Right atrium auricular region (tissue), 2 donors: ENCODE data around the gene C1orf210. TPM values are rescaled to one million over a fixed set of nuclear protein-coding genes. Genes with fewer than 3 reads are reported as not detected.

Source experiments
- DNase-seq: peaks from one replicate; pipeline ENCODE4 v3.0.0-alpha.2; 2019; ENCODE audit warnings: low spot score
- H3K27ac ChIP-seq, 2 donors: fragments of 200-600 bp; sonication (generic); 1 replicate in 1 of 2; 2 replicates in 1 of 2; pipeline ENCODE4 v1.5.1; 2016 to 2019
- H3K27me3 ChIP-seq, 2 donors: fragments of 200-600 bp; sonication (generic); one replicate each; pipeline versions ENCODE4 v1.5.1 to v1.6.0; 2017 to 2019
- H3K36me3 ChIP-seq: fragments of 200-600 bp; sonication (generic); one replicate; pipeline ENCODE4 v1.5.1; 2016
- H3K4me1 ChIP-seq, 2 donors: fragments of 200-600 bp; sonication (generic); one replicate each; pipeline versions ENCODE4 v1.5.1 to v1.6.0; 2017 to 2019
- H3K4me3 ChIP-seq, 2 donors: fragments of 200-600 bp; sonication (generic); 1 replicate in 1 of 2; 2 replicates in 1 of 2; pipeline ENCODE4 v1.5.1; 2017 to 2019; ENCODE audit warnings: mild to moderate bottlenecking in 1 of 2, moderate library complexity in 1 of 2
- H3K9me3 ChIP-seq, 2 donors: fragments of 200-600 bp; sonication (generic); one replicate each; pipeline ENCODE4 v1.5.1; 2019
- total RNA-seq, 2 donors: library from RNA; depleted of rRNA; stranded (reverse); fragments of >200 nt; gene quantifications; one replicate each; pipeline ENCODE4 v1.1.0, GENCODE V29; 2016
- TF ChIP-seq, protein P1 (sequence below), 2 donors: fragments of 200-600 bp; sonication (generic); IDR thresholded peaks; one replicate each; pipeline ENCODE4 v1.5.1; 2019; ENCODE audit warnings: antibody characterized with exemption in 2 of 2

The C1orf210 gene
- total RNA-seq, 2 donors from 2014 or later: not detected

DNA sequence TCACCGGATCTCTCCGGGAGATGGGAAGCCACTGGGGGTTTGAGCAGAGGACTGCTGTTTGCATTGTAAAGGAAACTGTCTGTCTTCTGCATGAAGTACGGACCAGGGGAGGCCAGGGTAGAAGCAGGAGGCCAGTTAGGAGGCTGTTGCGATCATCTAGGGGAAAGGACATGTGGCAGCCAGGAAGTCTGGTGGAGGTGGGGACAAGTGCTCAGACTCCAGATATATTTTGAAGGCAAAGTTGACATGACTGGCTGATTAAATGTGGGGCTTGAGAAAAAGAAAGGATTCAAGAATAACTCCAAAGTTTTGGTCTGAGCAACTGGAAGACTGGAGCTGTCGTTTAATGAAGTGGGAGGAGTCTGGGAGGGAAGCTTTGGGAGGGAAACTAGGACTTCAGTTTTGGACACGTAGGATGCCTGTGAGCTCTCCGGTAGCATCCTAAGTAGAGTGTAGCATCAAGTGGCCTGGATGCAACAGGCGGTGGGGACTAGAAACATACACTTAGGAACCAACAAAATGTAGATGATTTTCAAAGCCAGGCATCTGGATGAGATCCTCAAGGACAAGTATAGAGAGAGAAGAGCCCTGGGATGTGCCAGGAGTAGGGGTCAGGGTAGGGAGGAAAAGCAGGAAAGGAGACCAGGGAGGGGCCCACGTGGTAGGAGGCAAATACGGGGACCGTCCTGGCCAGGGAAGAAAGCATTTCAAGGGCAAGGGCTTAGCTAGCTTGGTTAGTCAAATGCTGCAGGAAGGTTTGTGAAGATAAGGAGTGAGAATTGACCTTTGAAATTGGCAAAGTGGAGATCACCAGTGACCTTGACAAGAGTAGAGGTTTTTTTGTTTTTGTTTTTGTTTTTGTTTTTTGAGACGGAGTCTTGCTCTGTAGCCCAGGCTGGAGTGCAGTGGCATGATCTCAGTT is 3.7 kb upstream of the C1orf210 start:
- Histone ChIP-seq H3K27me3 (no peaks in the 10 kb centered on the region), H3K4me3 (no peak overlapping the region), H3K9me3 (no peaks in the 10 kb centered on the region), H3K27ac (no peak overlapping the region), H3K4me1 (peaks cover 0 to 6% of the 10 kb centered on the region in 2 donors), H3K36me3 (no peaks in the 10 kb centered on the region)
- TF ChIP-seq, protein P1, sequence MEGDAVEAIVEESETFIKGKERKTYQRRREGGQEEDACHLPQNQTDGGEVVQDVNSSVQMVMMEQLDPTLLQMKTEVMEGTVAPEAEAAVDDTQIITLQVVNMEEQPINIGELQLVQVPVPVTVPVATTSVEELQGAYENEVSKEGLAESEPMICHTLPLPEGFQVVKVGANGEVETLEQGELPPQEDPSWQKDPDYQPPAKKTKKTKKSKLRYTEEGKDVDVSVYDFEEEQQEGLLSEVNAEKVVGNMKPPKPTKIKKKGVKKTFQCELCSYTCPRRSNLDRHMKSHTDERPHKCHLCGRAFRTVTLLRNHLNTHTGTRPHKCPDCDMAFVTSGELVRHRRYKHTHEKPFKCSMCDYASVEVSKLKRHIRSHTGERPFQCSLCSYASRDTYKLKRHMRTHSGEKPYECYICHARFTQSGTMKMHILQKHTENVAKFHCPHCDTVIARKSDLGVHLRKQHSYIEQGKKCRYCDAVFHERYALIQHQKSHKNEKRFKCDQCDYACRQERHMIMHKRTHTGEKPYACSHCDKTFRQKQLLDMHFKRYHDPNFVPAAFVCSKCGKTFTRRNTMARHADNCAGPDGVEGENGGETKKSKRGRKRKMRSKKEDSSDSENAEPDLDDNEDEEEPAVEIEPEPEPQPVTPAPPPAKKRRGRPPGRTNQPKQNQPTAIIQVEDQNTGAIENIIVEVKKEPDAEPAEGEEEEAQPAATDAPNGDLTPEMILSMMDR (IDR thresholded peaks at IDR 0.05): no peak
- DNase-seq: no peak

DNA sequence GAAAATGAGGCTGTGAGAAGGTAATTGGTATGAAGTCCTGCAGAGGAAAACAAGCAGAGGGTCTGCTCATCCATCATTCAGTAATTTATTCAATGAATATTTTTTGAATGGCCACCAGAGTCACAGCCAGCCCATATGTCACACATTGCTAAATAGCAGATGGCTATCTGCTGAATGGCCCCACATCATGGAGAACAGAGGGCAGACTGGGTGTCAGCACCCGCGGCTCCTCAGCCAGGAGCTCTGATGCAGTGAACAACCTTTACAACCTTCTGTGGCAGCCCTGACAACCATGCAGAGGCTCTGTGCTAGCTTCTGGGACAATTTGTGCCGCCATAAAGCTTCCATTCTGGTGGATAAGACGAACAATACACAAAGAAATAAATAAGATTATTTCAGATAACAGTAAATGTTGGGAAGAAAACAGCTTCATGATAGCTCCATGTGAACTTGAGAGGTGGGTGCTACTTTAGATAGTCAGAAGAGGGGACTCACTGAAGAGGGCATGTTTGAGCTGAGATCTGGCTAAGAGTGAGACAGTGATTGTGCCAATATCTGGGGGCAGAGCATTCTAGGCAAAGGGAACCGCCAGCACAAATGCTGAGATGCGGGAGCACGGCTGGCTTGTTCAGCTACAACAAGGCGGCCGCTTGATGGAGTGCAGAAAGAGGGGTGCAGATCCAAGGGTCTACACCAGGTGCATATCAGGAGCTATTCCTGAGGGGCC is 2.8 kb upstream of the C1orf210 start:
- Histone ChIP-seq H3K27ac (no peak overlapping the region), H3K4me1 (no peaks in the 10 kb centered on the region), H3K36me3 (no peaks in the 10 kb centered on the region), H3K27me3 (no peaks in the 10 kb centered on the region), H3K9me3 (no peaks in the 10 kb centered on the region), H3K4me3 (no peak overlapping the region)
- DNase-seq: no peak
- TF ChIP-seq, protein P1 (IDR thresholded peaks at IDR 0.05): no peak

DNA sequence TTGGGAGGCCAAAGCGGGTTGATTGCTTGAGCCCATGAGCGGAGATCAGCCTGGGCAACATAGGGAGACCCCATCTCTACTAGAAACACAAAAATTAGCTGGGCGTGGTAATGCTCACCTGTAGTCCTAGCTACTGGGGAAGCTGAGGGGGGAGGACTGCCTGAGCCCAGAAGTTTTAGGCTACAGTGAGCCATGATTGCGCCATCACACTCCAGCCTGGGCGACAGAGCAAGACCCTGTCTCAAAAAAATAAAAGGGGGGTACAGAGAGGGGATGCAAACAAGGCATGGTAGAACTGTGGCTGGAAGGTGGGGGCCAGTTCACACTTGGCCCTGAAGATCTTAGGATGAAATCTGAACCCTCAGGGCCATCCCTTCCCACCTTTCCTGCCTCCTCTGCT is 1.2 kb upstream of the C1orf210 start:
- Histone ChIP-seq H3K27ac (no peak overlapping the region), H3K36me3 (no peaks in the 10 kb centered on the region), H3K4me3 (no peak overlapping the region), H3K4me1 (no peaks in the 10 kb centered on the region), H3K27me3 (no peaks in the 10 kb centered on the region), H3K9me3 (no peaks in the 10 kb centered on the region)
- TF ChIP-seq, protein P1 (IDR thresholded peaks at IDR 0.05): no peak
- DNase-seq: no peak

DNA sequence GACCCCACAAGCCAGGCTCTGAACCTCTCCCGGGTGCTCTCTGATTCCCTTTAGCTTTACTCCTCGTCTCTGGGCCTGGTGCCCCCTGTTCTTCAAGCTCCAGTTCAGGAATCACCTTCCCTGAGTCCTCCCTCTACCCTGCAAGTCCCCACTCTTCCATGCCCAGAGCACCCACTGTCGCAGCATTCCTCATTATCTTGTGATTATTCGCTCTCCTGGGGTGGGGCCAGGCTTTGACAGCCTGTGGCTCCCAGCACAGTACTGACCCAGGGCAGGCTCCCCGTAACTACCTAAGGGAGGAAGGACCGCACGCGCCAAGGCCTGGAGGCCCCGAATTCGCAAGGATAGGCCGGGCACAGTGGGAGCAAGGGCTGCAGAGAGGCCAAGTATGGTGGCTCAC is 734 bp upstream of the C1orf210 start:
- H3K9me3 ChIP-seq: no peaks in the 10 kb centered on the region
- no peak overlapping the region for H3K27ac ChIP-seq
- TF ChIP-seq, protein P1 (IDR thresholded peaks at IDR 0.05): no peak
- DNase-seq: no peak
- H3K36me3 ChIP-seq: no peaks in the 10 kb centered on the region
- no peaks in the 10 kb centered on the region for H3K4me1 ChIP-seq
- H3K4me3 ChIP-seq: no peak overlapping the region
- H3K27me3 ChIP-seq: no peaks in the 10 kb centered on the region

DNA sequence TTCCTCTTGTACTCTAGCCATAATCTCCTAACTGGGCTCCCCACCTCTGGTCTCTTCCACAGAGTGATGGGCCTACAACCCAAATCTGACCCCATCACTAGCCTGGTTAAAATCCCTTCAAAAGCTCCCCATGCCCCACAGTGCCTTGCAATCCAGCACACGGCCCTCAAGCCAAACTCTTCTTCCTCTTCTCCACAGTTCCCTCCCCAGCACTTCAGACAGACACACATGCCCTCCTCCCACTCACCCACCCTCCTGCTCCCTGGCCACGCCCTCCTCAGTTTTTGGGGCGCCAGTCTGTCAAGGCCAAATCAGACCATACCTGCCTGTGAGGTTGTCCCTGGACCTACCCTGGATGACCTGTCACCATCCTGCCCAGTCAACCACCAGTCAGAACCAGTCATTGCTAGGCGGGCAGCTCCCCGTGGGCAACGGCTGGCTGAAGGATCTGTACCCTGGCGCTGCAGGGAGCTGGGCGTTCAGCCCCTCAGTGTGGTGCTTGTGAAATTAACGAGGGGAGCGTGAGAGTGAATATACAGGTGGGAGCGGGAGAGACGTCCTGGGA is 753 bp downstream of the C1orf210 start:
- H3K4me1 ChIP-seq: no peaks in the 10 kb centered on the region
- no peaks in the 10 kb centered on the region for H3K9me3 ChIP-seq

More for the DNA sequence above, 753 bp downstream of the C1orf210 start:
- no peaks in the 10 kb centered on the region for H3K27me3 ChIP-seq
- H3K4me3 ChIP-seq: no peak overlapping the region
- no peak for DNase-seq
- TF ChIP-seq, protein P1 (IDR thresholded peaks at IDR 0.05): no peak
- H3K27ac ChIP-seq: no peak overlapping the region
- no peaks in the 10 kb centered on the region for H3K36me3 ChIP-seq
